CD8-positive, alpha-beta memory T cell (primary cell): ENCODE measurements around the gene CDKN2AIP. TPM values are rescaled to one million over a fixed set of nuclear protein-coding genes. Genes with fewer than 3 reads are reported as not detected.

Experiments
- CTCF ChIA-PET: fragments of 350-600 bp; sonication (Branson Sonifier 250); formaldehyde crosslinking; loops from one replicate; lab custom pipeline; 2021; ENCODE audit warnings: antibody characterized with exemption; lab: Charles Lee
- POLR2A ChIA-PET: fragments of 350-600 bp; sonication (Branson Sonifier 250); formaldehyde crosslinking; loops from one replicate; lab custom pipeline; 2021; ENCODE audit warnings: antibody characterized with exemption; lab: Charles Lee
- DNase-seq, 5 donors: peaks; one replicate each; pipeline versions ENCODE4 v3.0.0 to v3.0.0-alpha.2; 2020 to 2022; ENCODE audit warnings: mixed read lengths in 1 of 5
- H3K27ac ChIP-seq: one replicate; pipeline ENCODE4 v1.7.0; 2013; ENCODE audit warnings: low read depth, mild to moderate bottlenecking, low read length, moderate library complexity
- H3K27me3 ChIP-seq: 2 replicates; pipeline ENCODE4 v1.7.0; 2013; ENCODE audit warnings: low read length, mild to moderate bottlenecking; ENCODE audit not compliant: insufficient read depth, poor library complexity, severe bottlenecking
- H3K36me3 ChIP-seq: 2 replicates; pipeline ENCODE4 v1.7.0; 2013; ENCODE audit warnings: mild to moderate bottlenecking, low read length, moderate library complexity; ENCODE audit not compliant: insufficient read depth
- H3K4me1 ChIP-seq: 2 replicates; pipeline ENCODE4 v1.7.0; 2013; ENCODE audit warnings: mild to moderate bottlenecking, low read length, moderate library complexity; ENCODE audit not compliant: insufficient read depth
- H3K4me3 ChIP-seq: 2 replicates; pipeline ENCODE4 v1.7.0; 2013; ENCODE audit warnings: mild to moderate bottlenecking, low read length
- H3K9me3 ChIP-seq: 2 replicates; pipeline ENCODE4 v1.7.0; 2013; ENCODE audit warnings: mild to moderate bottlenecking, low read length
- H3K27ac Mint-ChIP-seq, 8 donors: one replicate each; pipeline ENCODE4 v1.8.0; 2020 to 2021; ENCODE audit warnings: mixed read lengths in 8 of 8, mild to moderate bottlenecking in 6 of 8, inconsistent platforms in 3 of 8, moderate library complexity in 3 of 8
- H3K27me3 Mint-ChIP-seq, 2 donors: one replicate each; pipeline ENCODE4 v1.8.0; 2020 to 2021; ENCODE audit warnings: mixed read lengths in 2 of 2, mild to moderate bottlenecking in 1 of 2, moderate library complexity in 1 of 2
- H3K36me3 Mint-ChIP-seq, 3 donors: one replicate each; pipeline ENCODE4 v1.8.0; 2020 to 2021; ENCODE audit warnings: mixed read lengths in 3 of 3, inconsistent platforms in 1 of 3, mild to moderate bottlenecking in 1 of 3
- H3K4me1 Mint-ChIP-seq, 3 donors: one replicate each; pipeline ENCODE4 v1.8.0; 2020 to 2021; ENCODE audit warnings: mixed read lengths in 3 of 3, inconsistent platforms in 1 of 3, mild to moderate bottlenecking in 1 of 3
- H3K4me3 Mint-ChIP-seq, 7 donors: one replicate each; pipeline ENCODE4 v1.8.0; 2020 to 2021; ENCODE audit warnings: mixed read lengths in 7 of 7, mild to moderate bottlenecking in 6 of 7, moderate library complexity in 4 of 7, inconsistent platforms in 2 of 7
- H3K9me3 Mint-ChIP-seq, 5 donors: one replicate each; pipeline ENCODE4 v1.8.0; 2020 to 2022; ENCODE audit warnings: mixed read lengths in 5 of 5, mild to moderate bottlenecking in 3 of 5, moderate library complexity in 2 of 5, inconsistent platforms in 1 of 5
- polyA plus RNA-seq: library from polyadenylated mRNA; unstranded; fragments of 300-500 nt; fragmentation: Illumina TruSeq; gene quantifications from one replicate; pipeline ENCODE4 v1.2.3, GENCODE V29; 2021
- total RNA-seq, 2 experiments: library from RNA; stranded (reverse); gene quantifications; one replicate each; pipeline ENCODE4 v1.2.3, GENCODE V29; 2021

The CDKN2AIP gene
- total and polyA plus RNA-seq, 3 experiments from 2014 or later: 29.4 to 35.3 (median 30.1) TPM

DNA sequence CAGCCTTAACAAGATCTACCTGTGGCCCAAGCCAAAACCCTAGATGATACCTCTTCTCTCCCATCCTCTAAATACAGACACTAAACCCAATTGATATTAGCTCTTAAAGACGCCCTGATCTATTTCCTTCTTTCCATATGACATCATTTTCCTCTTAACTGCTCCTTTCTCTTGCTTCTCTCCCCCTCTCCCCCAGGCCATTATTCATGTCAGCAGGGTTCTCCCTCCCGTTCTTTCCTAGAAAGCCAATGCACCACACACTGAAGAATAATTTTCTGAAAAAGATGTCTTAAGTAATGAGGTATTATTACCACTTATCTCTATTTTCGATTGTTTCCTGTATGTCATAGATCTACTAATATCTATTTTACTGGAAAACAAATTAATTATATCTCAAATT, 50.7 kb downstream of the CDKN2AIP start:
- no peaks in the 10 kb centered on the region for H3K9me3 ChIP-seq
- ChIA-PET CTCF (no interaction called here), POLR2A (no interaction called here)
- H3K27ac Mint-ChIP-seq: no peak overlapping the region
- H3K27ac ChIP-seq: no peak overlapping the region
- DNase-seq: no peak
- no peaks in the 10 kb centered on the region for H3K9me3 Mint-ChIP-seq
- H3K4me3 ChIP-seq: no peak overlapping the region
- no peak overlapping the region for H3K4me3 Mint-ChIP-seq
- no peaks in the 10 kb centered on the region for H3K4me1 ChIP-seq
- H3K4me1 Mint-ChIP-seq: no peaks in the 10 kb centered on the region
- H3K36me3 ChIP-seq: no peaks in the 10 kb centered on the region
- peaks cover 0 to 1% of the 10 kb centered on the region in 2 donors for H3K27me3 Mint-ChIP-seq
- H3K36me3 Mint-ChIP-seq: peaks cover 0 to 5% (median 0%) of the 10 kb centered on the region in 3 donors
- H3K27me3 ChIP-seq: no peaks in the 10 kb centered on the region

Other genes starting within 250 kb of the CDKN2AIP start
- not detected for gene CLDN22, start 124.4 kb upstream of the CDKN2AIP start, total RNA-seq
- not detected for gene CLDN22, start 124.4 kb upstream of the CDKN2AIP start, polyA plus RNA-seq
- not detected for gene CLDN24, start 122.2 kb upstream of the CDKN2AIP start, total RNA-seq
- gene CLDN24, start 122.2 kb upstream of the CDKN2AIP start, polyA plus RNA-seq: not detected
- 10 to 100 TPM; 10.7 to 11.2 TPM for gene ING2, start 60.4 kb downstream of the CDKN2AIP start, total RNA-seq
- gene ING2, start 60.4 kb downstream of the CDKN2AIP start, polyA plus RNA-seq: 19.7 TPM
- gene RWDD4, start 214.5 kb downstream of the CDKN2AIP start, total RNA-seq: 10 to 100 TPM; 28.4 to 30.8 TPM
- 21.3 TPM for gene RWDD4, start 214.5 kb downstream of the CDKN2AIP start, polyA plus RNA-seq
- 10 to 100 TPM; 23.3 to 29.3 TPM for gene TRAPPC11, start 214.7 kb downstream of the CDKN2AIP start, total RNA-seq
- 21.9 TPM for gene TRAPPC11, start 214.7 kb downstream of the CDKN2AIP start, polyA plus RNA-seq